HepG2 (cell line): ENCODE data around the gene HOXD9. TPM values are rescaled to one million over a fixed set of nuclear protein-coding genes. Genes with fewer than 3 reads are reported as not detected.

Experiments used
- ATAC-seq: fragments of 200-7000 bp; cut with Tn5 transposase; 3 replicates; pipeline ENCODE4 v1.9.1; 2020; ENCODE audit warnings: mild to moderate bottlenecking, moderate library complexity
- BruUV-seq: library from RNA; stranded (reverse); fragments of 400-500 nt; replicated peaks from 2 replicates; lab custom pipeline; 2021; lab: Mats Ljungman, UMichigan
- CTCF ChIA-PET: fragments of 300-600 bp; formaldehyde crosslinking; extraction: SDS; loops from one replicate; lab custom pipeline; 2021; ENCODE audit warnings: low total read pairs, inconsistent platforms, low intra/inter-chr PET ratio; lab: Yijun Ruan, JAX
- POLR2A ChIA-PET: fragments of 350-600 bp; sonication (Branson Sonifier 250); formaldehyde crosslinking; loops from one replicate; lab custom pipeline; 2020; ENCODE audit warnings: antibody characterized with exemption, inconsistent platforms; lab: Yijun Ruan, JAX
- DNase-seq: peaks from one replicate; pipeline ENCODE4 v3.0.0-alpha.2; 2015; ENCODE audit warnings: low spot score
- FAIRE-seq: peaks from 3 replicates; lab custom pipeline; 2011; peaks lifted over from hg19 to GRCh38; lab: Jason Lieb, UNC
- H2AFZ ChIP-seq: one replicate; pipeline ENCODE4 v1.6.1; 2011; ENCODE audit warnings: low read length, inconsistent platforms
- H3K27ac ChIP-seq: fragments of 300-600 bp; 3 replicates; pipeline ENCODE4 v1.8.0; 2011; ENCODE audit warnings: mixed run types, mild to moderate bottlenecking, mixed read lengths, low read length, inconsistent platforms; ENCODE audit not compliant: insufficient read depth; ENCODE audit errors: extremely low read length
- H3K27me3 ChIP-seq, 2 experiments: fragments of 200-600 bp in 1 of 2; 2 replicates in 1 of 2; 3 replicates in 1 of 2; pipeline versions ENCODE4 v1.6.0 to v1.8.0; 2011; ENCODE audit warnings: low read length in 2 of 2, mild to moderate bottlenecking in 2 of 2, moderate library complexity in 2 of 2, inconsistent platforms in 1 of 2; ENCODE audit not compliant: insufficient read depth in 2 of 2, control insufficient read depth in 1 of 2
- H3K36me3 ChIP-seq, 2 experiments: fragments of 200-600 bp in 1 of 2; replicated peaks in 1 of 2; 2 replicates in 1 of 2; 3 replicates in 1 of 2; pipeline versions ENCODE4 v1.5.1 to v1.8.0; 2011; ENCODE audit warnings: low read length in 2 of 2, inconsistent platforms in 1 of 2; ENCODE audit not compliant: insufficient read depth in 2 of 2, control insufficient read depth in 1 of 2
- H3K4me1 ChIP-seq: 2 replicates; pipeline ENCODE4 v1.5.1; 2012; ENCODE audit warnings: low read length, inconsistent platforms; ENCODE audit not compliant: insufficient read depth
- H3K4me2 ChIP-seq: 2 replicates; pipeline ENCODE4 v1.6.0; 2011; ENCODE audit warnings: low read depth, low read length, inconsistent platforms
- H3K4me3 ChIP-seq, 3 experiments: fragments of 200-600 bp in 1 of 3; sonication (generic), shearing (Covaris generic) in 1 of 3; replicated peaks in 1 of 3; 2 replicates each; pipeline ENCODE4 v1.5.1; 2011 to 2016; ENCODE audit warnings: low read length in 3 of 3, inconsistent platforms in 2 of 3, low read depth in 2 of 3, mild to moderate bottlenecking in 2 of 3, control low read depth in 1 of 3, mixed read lengths in 1 of 3; ENCODE audit not compliant: insufficient read depth in 1 of 3
- H3K79me2 ChIP-seq: one replicate; pipeline ENCODE4 v1.6.1; 2011; ENCODE audit warnings: low read length, inconsistent platforms; ENCODE audit not compliant: insufficient read depth
- H3K9ac ChIP-seq: 2 replicates; pipeline ENCODE4 v1.6.0; 2011; ENCODE audit warnings: mild to moderate bottlenecking, low read depth, low read length, inconsistent platforms; ENCODE audit not compliant: insufficient read depth
- H3K9me3 ChIP-seq: 2 replicates; pipeline ENCODE4 v1.5.1; 2012; ENCODE audit warnings: mild to moderate bottlenecking, low read length
- H4K20me1 ChIP-seq: 2 replicates; pipeline ENCODE4 v1.6.0; 2011; ENCODE audit warnings: inconsistent platforms, mild to moderate bottlenecking, low read length, moderate library complexity; ENCODE audit not compliant: insufficient read depth
- FOXA3 ChIP-seq: IDR thresholded peaks from 2 replicates; pipeline ENCODE4 v1.6.1; 2016; ENCODE audit warnings: missing genetic modification reagents, missing compliant biosample characterization
- KMT2B ChIP-seq: IDR thresholded peaks from 2 replicates; pipeline ENCODE4 v1.6.1; 2016; ENCODE audit warnings: missing genetic modification reagents, missing compliant biosample characterization
- NFYC ChIP-seq: IDR thresholded peaks from 2 replicates; pipeline ENCODE4 v1.6.1; 2016; ENCODE audit warnings: missing genetic modification reagents, missing compliant biosample characterization
- RARA ChIP-seq: IDR thresholded peaks from 2 replicates; pipeline ENCODE4 v1.6.1; 2016; ENCODE audit warnings: missing genetic modification reagents, missing compliant biosample characterization
- ZNF333 ChIP-seq: sonication (generic); formaldehyde crosslinking; IDR thresholded peaks from 2 replicates; pipeline ENCODE4 v1.4.0; 2020; ENCODE audit warnings: mild to moderate bottlenecking, missing genetic modification reagents, borderline replicate concordance
- ZNF44 ChIP-seq: sonication (generic); formaldehyde crosslinking; IDR thresholded peaks from 2 replicates; pipeline ENCODE4 v1.5.1; 2020; ENCODE audit warnings: mild to moderate bottlenecking, missing genetic modification reagents
- ZSCAN12 ChIP-seq: sonication (generic); formaldehyde crosslinking; IDR thresholded peaks from 2 replicates; pipeline ENCODE4 v1.9.0; 2021; ENCODE audit warnings: mild to moderate bottlenecking, missing genetic modification reagents
- WGBS: methylation state at CpG from one replicate; pipeline ENCODE4 v1.1.6; 2017; ENCODE audit warnings: low lambda C conversion rate; 5-methylcytosine and 5-hydroxymethylcytosine counted together
- in situ Hi-C: cut with HindIII; loops from 2 replicates; pipeline ENCODE4 v1.10.0; 2017; ENCODE audit warnings: low pct_unique_long_range_greater_than_20kb; ENCODE audit not compliant: extremely low pct_ligation_motif_present
- intact Hi-C: fragments of 100-400 bp; cut with micrococcal nuclease; formaldehyde crosslinking; loops from one replicate; pipeline ENCODE4 v1.10.0; 2022; ENCODE audit not compliant: unreplicated experiment
- polyA plus RNA-seq, 8 experiments: library from polyadenylated mRNA; depleted of rRNA in 3 of 8; stranded (reverse) in 7 of 8; unstranded in 1 of 8; fragments of >200 nt; fragmentation: Illumina TruSeq in 4 of 8; extraction: Trizol in 4 of 8; gene quantifications; 2 replicates each; pipeline versions ENCODE4 v1.2.1 to v1.2.3, GENCODE V29; 2011 to 2016; ENCODE audit warnings: low read depth in 4 of 8, missing spikeins in 1 of 8, mixed read lengths in 1 of 8; ENCODE audit not compliant: insufficient read depth in 1 of 8
- total RNA-seq, 5 experiments: library from RNA; depleted of rRNA; stranded (reverse); fragments of >200 nt; fragmentation: Illumina TruSeq; extraction: Trizol; gene quantifications; 2 replicates each; pipeline ENCODE4 v1.2.3, GENCODE V29; 2016; ENCODE audit warnings: low read depth in 1 of 5
- TF ChIP-seq, protein P1 (sequence below): sonication (generic); formaldehyde crosslinking; IDR thresholded peaks from 2 replicates; pipeline ENCODE4 v1.8.0; 2023; ENCODE audit warnings: mild to moderate bottlenecking, missing genetic modification reagents
- TF ChIP-seq, protein P2 (sequence below): sonication (generic); formaldehyde crosslinking; IDR thresholded peaks from 2 replicates; pipeline ENCODE4 v1.4.0; 2020; ENCODE audit warnings: missing genetic modification reagents, borderline replicate concordance
- TF ChIP-seq, protein P3 (sequence below): sonication (generic); formaldehyde crosslinking; IDR thresholded peaks from 2 replicates; pipeline ENCODE4 v1.4.0; 2020; ENCODE audit warnings: missing genetic modification reagents
- TF ChIP-seq, protein P4 (sequence below), 2 experiments: sonication (generic) in 1 of 2; formaldehyde crosslinking in 1 of 2; IDR thresholded peaks; 2 replicates each; pipeline versions ENCODE4 v1.4.0 to v1.6.1; 2018 to 2020; ENCODE audit warnings: missing genetic modification reagents in 2 of 2, borderline replicate concordance in 1 of 2, low read depth in 1 of 2, mild to moderate bottlenecking in 1 of 2, missing biosample characterization in 1 of 2
- TF ChIP-seq, protein P5 (sequence below): sonication (generic); formaldehyde crosslinking; conservative IDR thresholded peaks from 2 replicates; pipeline ENCODE4 v1.8.1; 2023; ENCODE audit warnings: missing genetic modification reagents

Gene HOXD9
- total and polyA plus RNA-seq, 2 of the 13 experiments (the other 11 are each of a cell fraction or from before 2014, with no cell fraction given): not detected

DNA sequence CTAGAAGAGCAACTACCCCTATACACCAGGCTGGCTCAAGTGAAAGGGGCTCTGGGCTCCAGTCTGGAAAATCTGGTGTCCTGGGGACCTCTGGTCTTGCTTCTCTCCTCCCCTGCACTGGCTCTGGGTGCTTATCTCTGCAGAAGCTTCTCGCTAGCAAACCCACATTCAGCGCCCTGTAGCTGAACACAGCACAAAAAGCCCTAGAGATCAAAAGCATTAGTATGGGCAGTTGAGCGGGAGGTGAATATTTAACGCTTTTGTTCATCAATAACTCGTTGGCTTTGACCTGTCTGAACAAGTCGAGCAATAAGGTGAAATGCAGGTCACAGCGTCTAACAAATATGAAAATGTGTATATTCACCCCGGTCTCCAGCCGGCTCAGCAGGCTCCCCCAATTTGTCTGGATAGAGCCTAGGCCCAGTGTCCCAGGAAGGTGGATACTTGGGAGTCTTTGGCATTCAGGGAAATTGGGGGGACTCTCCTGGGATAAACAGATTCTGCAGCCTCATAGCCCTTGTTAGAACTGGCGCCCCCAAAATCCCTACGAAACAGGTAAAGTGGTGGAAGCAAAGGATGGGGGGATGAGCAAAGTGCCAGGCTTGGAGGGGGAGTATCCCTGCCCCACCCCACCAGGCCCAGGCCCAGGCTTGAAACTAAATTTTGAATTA, 26.4 kb downstream of the HOXD9 start:
- no peaks in the 10 kb centered on the region for H4K20me1 ChIP-seq
- H3K4me1 ChIP-seq: peaks cover 21% of the 10 kb centered on the region
- intact Hi-C loops (no loop called here), in situ Hi-C loops (no loop called here)
- H3K27ac ChIP-seq: no peak overlapping the region
- ChIA-PET POLR2A (no interaction called here), CTCF (no interaction called here)
- 28% methylated on average over 11 of the region's 11 CpGs for WGBS
- no peak for DNase-seq
- FAIRE-seq: peak; percentile 12
- H2AFZ ChIP-seq: no peak overlapping the region
- peaks cover 19 to 89% of the 10 kb centered on the region in 2 experiments for H3K27me3 ChIP-seq
- H3K4me2 ChIP-seq: peak overlapping the region; percentile 37
- no peak overlapping the region for H3K9ac ChIP-seq
- H3K79me2 ChIP-seq: no peaks in the 10 kb centered on the region
- H3K4me3 ChIP-seq: no peak overlapping the region; a peak in 1 of 6 replicates
- ATAC-seq: peak; percentile 68
- no peaks in the 10 kb centered on the region for H3K9me3 ChIP-seq
- no TSS peak for BruUV-seq
- no peaks in the 10 kb centered on the region for H3K36me3 ChIP-seq
- TF ChIP-seq, protein P1, sequence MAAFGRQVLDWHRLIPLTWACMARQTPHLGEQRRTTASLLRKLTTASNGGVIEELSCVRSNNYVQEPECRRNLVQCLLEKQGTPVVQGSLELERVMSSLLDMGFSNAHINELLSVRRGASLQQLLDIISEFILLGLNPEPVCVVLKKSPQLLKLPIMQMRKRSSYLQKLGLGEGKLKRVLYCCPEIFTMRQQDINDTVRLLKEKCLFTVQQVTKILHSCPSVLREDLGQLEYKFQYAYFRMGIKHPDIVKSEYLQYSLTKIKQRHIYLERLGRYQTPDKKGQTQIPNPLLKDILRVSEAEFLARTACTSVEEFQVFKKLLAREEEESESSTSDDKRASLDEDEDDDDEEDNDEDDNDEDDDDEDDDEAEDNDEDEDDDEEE (CRISPR knock-in tag): no peak
- TF ChIP-seq ZNF44 (CRISPR knock-in tag) (no peak), ZSCAN12 (CRISPR knock-in tag) (no peak), FOXA3 (CRISPR knock-in tag) (no peak), KMT2B (CRISPR knock-in tag) (no peak), ZNF333 (CRISPR knock-in tag) (no peak), NFYC (no peak), RARA (peak; percentile 65)
- TF ChIP-seq, protein P2, sequence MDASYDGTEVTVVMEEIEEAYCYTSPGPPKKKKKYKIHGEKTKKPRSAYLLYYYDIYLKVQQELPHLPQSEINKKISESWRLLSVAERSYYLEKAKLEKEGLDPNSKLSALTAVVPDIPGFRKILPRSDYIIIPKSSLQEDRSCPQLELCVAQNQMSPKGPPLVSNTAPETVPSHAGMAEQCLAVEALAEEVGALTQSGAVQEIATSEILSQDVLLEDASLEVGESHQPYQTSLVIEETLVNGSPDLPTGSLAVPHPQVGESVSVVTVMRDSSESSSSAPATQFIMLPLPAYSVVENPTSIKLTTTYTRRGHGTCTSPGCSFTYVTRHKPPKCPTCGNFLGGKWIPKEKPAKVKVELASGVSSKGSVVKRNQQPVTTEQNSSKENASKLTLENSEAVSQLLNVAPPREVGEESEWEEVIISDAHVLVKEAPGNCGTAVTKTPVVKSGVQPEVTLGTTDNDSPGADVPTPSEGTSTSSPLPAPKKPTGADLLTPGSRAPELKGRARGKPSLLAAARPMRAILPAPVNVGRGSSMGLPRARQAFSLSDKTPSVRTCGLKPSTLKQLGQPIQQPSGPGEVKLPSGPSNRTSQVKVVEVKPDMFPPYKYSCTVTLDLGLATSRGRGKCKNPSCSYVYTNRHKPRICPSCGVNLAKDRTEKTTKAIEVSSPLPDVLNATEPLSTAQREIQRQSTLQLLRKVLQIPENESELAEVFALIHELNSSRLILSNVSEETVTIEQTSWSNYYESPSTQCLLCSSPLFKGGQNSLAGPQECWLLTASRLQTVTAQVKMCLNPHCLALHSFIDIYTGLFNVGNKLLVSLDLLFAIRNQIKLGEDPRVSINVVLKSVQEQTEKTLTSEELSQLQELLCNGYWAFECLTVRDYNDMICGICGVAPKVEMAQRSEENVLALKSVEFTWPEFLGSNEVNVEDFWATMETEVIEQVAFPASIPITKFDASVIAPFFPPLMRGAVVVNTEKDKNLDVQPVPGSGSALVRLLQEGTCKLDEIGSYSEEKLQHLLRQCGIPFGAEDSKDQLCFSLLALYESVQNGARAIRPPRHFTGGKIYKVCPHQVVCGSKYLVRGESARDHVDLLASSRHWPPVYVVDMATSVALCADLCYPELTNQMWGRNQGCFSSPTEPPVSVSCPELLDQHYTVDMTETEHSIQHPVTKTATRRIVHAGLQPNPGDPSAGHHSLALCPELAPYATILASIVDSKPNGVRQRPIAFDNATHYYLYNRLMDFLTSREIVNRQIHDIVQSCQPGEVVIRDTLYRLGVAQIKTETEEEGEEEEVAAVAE (CRISPR knock-in tag): no peak
- TF ChIP-seq, protein P3, sequence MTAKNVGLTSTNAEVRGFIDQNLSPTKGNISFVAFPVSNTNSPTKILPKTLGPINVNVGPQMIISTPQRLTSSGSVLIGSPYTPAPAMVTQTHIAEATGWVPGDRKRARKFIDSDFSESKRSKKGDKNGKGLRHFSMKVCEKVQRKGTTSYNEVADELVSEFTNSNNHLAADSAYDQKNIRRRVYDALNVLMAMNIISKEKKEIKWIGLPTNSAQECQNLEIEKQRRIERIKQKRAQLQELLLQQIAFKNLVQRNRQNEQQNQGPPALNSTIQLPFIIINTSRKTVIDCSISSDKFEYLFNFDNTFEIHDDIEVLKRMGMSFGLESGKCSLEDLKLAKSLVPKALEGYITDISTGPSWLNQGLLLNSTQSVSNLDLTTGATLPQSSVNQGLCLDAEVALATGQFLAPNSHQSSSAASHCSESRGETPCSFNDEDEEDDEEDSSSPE: no peak
- TF ChIP-seq, protein P4, sequence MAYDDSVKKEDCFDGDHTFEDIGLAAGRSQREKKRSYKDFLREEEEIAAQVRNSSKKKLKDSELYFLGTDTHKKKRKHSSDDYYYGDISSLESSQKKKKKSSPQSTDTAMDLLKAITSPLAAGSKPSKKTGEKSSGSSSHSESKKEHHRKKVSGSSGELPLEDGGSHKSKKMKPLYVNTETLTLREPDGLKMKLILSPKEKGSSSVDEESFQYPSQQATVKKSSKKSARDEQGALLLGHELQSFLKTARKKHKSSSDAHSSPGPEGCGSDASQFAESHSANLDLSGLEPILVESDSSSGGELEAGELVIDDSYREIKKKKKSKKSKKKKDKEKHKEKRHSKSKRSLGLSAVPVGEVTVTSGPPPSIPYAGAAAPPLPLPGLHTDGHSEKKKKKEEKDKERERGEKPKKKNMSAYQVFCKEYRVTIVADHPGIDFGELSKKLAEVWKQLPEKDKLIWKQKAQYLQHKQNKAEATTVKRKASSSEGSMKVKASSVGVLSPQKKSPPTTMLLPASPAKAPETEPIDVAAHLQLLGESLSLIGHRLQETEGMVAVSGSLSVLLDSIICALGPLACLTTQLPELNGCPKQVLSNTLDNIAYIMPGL (CRISPR knock-in tag; IDR thresholded peaks at IDR 0.05; ENCODE audit: borderline replicate concordance in 1 of 2, low read depth in 1 of 2): no peak
- TF ChIP-seq, protein P5, sequence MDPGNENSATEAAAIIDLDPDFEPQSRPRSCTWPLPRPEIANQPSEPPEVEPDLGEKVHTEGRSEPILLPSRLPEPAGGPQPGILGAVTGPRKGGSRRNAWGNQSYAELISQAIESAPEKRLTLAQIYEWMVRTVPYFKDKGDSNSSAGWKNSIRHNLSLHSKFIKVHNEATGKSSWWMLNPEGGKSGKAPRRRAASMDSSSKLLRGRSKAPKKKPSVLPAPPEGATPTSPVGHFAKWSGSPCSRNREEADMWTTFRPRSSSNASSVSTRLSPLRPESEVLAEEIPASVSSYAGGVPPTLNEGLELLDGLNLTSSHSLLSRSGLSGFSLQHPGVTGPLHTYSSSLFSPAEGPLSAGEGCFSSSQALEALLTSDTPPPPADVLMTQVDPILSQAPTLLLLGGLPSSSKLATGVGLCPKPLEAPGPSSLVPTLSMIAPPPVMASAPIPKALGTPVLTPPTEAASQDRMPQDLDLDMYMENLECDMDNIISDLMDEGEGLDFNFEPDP (CRISPR knock-in tag): 0 out of 2 replicates have a peak, but pooled peaks have one; percentile 16
